ENCODE data around the gene AUTS2.

AUTS2 gene

GRCh38 chr7:69813637-69814240, 215.5 kb downstream of the AUTS2 start:
- in situ Hi-C loops (cut with MboI; ENCODE audit: low sequenced_read_pairs), result no loop called here

GRCh38 chr7:69814421-69814962, 216.2 kb downstream of the AUTS2 start:
- in situ Hi-C loops (cut with MboI; ENCODE audit: low sequenced_read_pairs), result no loop called here

- in situ Hi-C loops (cut with MboI; ENCODE audit: low sequenced_read_pairs), result no loop called here
Measured at GRCh38 chr7:69816501-69816900, 218.2 kb downstream of the AUTS2 start.

GRCh38 chr7:69817121-69817520, 218.8 kb downstream of the AUTS2 start:
- in situ Hi-C loops (cut with MboI; ENCODE audit: low sequenced_read_pairs), result no loop called here

GRCh38 chr7:69817841-69818635, 219.8 kb downstream of the AUTS2 start:
- in situ Hi-C loops (cut with MboI; ENCODE audit: low sequenced_read_pairs), result no loop called here

GRCh38 chr7:69818636-69819332, 220.5 kb downstream of the AUTS2 start:
- in situ Hi-C loops (cut with MboI; ENCODE audit: low sequenced_read_pairs), result no loop called here

GRCh38 chr7:69819333-69819705, 221.0 kb downstream of the AUTS2 start:
- in situ Hi-C loops (cut with MboI; ENCODE audit: low sequenced_read_pairs), result no loop called here

GRCh38 chr7:69820479-69821192, 222.4 kb downstream of the AUTS2 start:
- in situ Hi-C loops (cut with MboI; ENCODE audit: low sequenced_read_pairs), result no loop called here

- in situ Hi-C loops (cut with MboI; ENCODE audit: low sequenced_read_pairs), result no loop called here
Measured at GRCh38 chr7:69822386-69822785, 224.1 kb downstream of the AUTS2 start.

GRCh38 chr7:69823151-69823744, 225.0 kb downstream of the AUTS2 start:
- in situ Hi-C loops (cut with MboI; ENCODE audit: low sequenced_read_pairs), result no loop called here

GRCh38 chr7:69825113-69825972, 227.1 kb downstream of the AUTS2 start:
- in situ Hi-C loops (cut with MboI; ENCODE audit: low sequenced_read_pairs), result no loop called here

- in situ Hi-C loops (cut with MboI; ENCODE audit: low sequenced_read_pairs), result no loop called here
Measured at GRCh38 chr7:69826283-69826682, 228.0 kb downstream of the AUTS2 start.

- in situ Hi-C loops (cut with MboI; ENCODE audit: low sequenced_read_pairs), result no loop called here
Measured at GRCh38 chr7:69827140-69827539, 228.9 kb downstream of the AUTS2 start.

- in situ Hi-C loops (cut with MboI; ENCODE audit: low sequenced_read_pairs), result no loop called here
Measured at GRCh38 chr7:69827558-69827957, 229.3 kb downstream of the AUTS2 start.

GRCh38 chr7:69832356-69832755, 234.1 kb downstream of the AUTS2 start:
- in situ Hi-C loops (cut with MboI; ENCODE audit: low sequenced_read_pairs), result no loop called here

- in situ Hi-C loops (cut with MboI; ENCODE audit: low sequenced_read_pairs), result no loop called here
Measured at GRCh38 chr7:69833964-69834363, 235.7 kb downstream of the AUTS2 start.

GRCh38 chr7:69836702-69837101, 238.4 kb downstream of the AUTS2 start:
- in situ Hi-C loops (cut with MboI; ENCODE audit: low sequenced_read_pairs), result no loop called here

GRCh38 chr7:69837387-69838068, 239.3 kb downstream of the AUTS2 start:
- in situ Hi-C loops (cut with MboI; ENCODE audit: low sequenced_read_pairs), result no loop called here

GRCh38 chr7:69839782-69840181, 241.5 kb downstream of the AUTS2 start:
- in situ Hi-C loops (cut with MboI; ENCODE audit: low sequenced_read_pairs), result no loop called here

Measured in HL-60/S4 treated with retinoic acid at 250 ng/mL for 4 days and 3 days (cell line).